OCI-LY3 (cell line): Measurements from ENCODE around the gene TENM4.

Source experiments
- H2AFZ ChIP-seq: fragments of 200-600, 300-600 bp; shearing (Covaris generic); 2 replicates; pipeline ENCODE4 v1.6.0; 2014; ENCODE audit warnings: antibody characterized with exemption, low read depth, low read length
- H3K27ac ChIP-seq: fragments of 200-600, 300-600 bp; sonication (generic); 2 replicates; pipeline ENCODE4 v1.5.1; 2014; ENCODE audit warnings: mild to moderate bottlenecking, low read length, moderate library complexity, mixed read lengths
- H3K27me3 ChIP-seq: fragments of 200-600, 300-600 bp; sonication (generic); 2 replicates; pipeline ENCODE4 v1.6.1; 2014; ENCODE audit warnings: low read depth, low read length, mixed read lengths
- H3K36me3 ChIP-seq: fragments of 200-600, 300-600 bp; sonication (generic); replicated peaks from 2 replicates; pipeline ENCODE3; 2014; ENCODE audit warnings: low read depth, low read length, mixed read lengths
- H3K4me1 ChIP-seq: fragments of 300-600, 200-600 bp; sonication (generic); 2 replicates; pipeline ENCODE4 v1.6.1; 2014; ENCODE audit warnings: low read length, mixed read lengths
- H3K4me2 ChIP-seq: fragments of 200-600, 300-600 bp; sonication (generic); 2 replicates; pipeline ENCODE4 v1.6.1; 2014; ENCODE audit warnings: low read length, mixed read lengths
- H3K4me3 ChIP-seq: fragments of 300-600, 200-600 bp; sonication (generic); 2 replicates; pipeline ENCODE4 v1.5.1; 2014; ENCODE audit warnings: antibody characterized with exemption, mild to moderate bottlenecking, low read length, moderate library complexity
- H3K79me2 ChIP-seq: fragments of 300-600, 200-600 bp; shearing (Covaris generic); 2 replicates; pipeline ENCODE4 v1.6.1; 2014; ENCODE audit warnings: mild to moderate bottlenecking, low read length, mixed read lengths
- H3K9ac ChIP-seq: fragments of 300-600, 200-600 bp; shearing (Covaris generic); 2 replicates; pipeline ENCODE4 v1.6.0; 2014; ENCODE audit warnings: mild to moderate bottlenecking, low read length, moderate library complexity
- H3K9me3 ChIP-seq: fragments of 200-600, 300-600 bp; shearing (Covaris generic); 2 replicates; pipeline ENCODE4 v1.6.1; 2014; ENCODE audit warnings: low read length, mixed read lengths; ENCODE audit not compliant: insufficient read depth
- H4K20me1 ChIP-seq: fragments of 200-600, 300-600 bp; sonication (generic); 2 replicates; pipeline ENCODE4 v1.6.1; 2016; ENCODE audit warnings: low read length, mixed read lengths; ENCODE audit not compliant: insufficient read depth
- CTCF ChIP-seq: fragments of 200-600, 300-600 bp; sonication (generic); IDR thresholded peaks from 2 replicates; pipeline ENCODE4 v1.5.1; 2014; ENCODE audit warnings: antibody characterized with exemption, low read length, low read depth
- EZH2phosphoT487 ChIP-seq: fragments of 200-600 bp; shearing (Covaris generic); IDR thresholded peaks from 2 replicates; pipeline ENCODE4 v1.6.1; 2018; ENCODE audit warnings: antibody characterized with exemption, mixed run types, low read depth

The TENM4 gene

DNA sequence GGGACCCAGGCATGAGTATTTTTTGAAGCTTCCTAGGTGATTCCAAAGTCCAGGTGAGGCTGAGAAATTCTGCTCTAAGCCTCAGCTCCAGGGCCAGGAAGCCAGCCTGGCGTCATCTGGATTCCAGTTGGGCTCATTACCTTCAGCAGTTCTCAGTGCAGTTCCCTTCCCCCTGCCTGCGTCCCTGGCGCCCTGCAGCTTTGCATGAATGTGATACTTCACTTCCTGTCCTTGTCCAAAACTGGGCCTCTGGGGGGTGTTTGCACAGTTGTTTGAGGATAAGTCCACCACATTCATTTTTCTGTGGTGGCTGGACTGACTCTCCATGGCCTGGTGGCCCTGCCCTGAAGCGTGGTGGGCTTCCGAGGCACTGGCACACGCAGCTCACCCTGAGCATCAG lies 98.1 kb downstream of the TENM4 start:
- Histone ChIP-seq H3K4me3 (no peak overlapping the region), H3K9me3 (no peaks in the 10 kb centered on the region), H3K9ac (no peak overlapping the region), H3K27ac (no peak overlapping the region), H3K27me3 (no peaks in the 10 kb centered on the region), H3K4me1 (no peaks in the 10 kb centered on the region), H4K20me1 (peaks cover 33% of the 10 kb centered on the region), H3K36me3 (no peaks in the 10 kb centered on the region), H2AFZ (no peak overlapping the region), H3K4me2 (no peak overlapping the region), H3K79me2 (no peaks in the 10 kb centered on the region)
- TF ChIP-seq EZH2phosphoT487 (no peak), CTCF (no peak)

DNA sequence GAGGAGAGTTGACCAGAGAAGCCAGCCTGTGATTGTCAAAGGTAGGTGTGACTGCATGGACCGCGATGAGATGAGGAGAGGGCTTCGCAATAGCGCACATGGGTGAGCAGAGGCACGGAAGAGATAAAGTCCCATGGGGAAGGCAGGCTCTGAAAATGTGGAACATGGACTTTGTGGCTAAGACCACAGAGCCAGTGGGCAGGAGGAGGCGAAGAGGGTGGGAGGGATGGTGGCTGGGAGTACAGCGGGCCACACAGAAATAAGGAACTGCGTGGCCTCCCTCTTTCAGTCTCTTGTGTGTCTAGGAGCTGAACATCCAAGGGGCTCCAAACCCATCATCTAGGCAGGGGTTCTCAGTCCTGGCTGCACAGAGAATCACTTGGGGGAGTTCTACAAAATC lies 98.6 kb downstream of the TENM4 start:
- TF ChIP-seq EZH2phosphoT487 (no peak), CTCF (no peak)
- Histone ChIP-seq H2AFZ (no peak overlapping the region), H3K4me2 (no peak overlapping the region)

GRCh38 chr11:79340535-79340934 lies 100.3 kb downstream of the TENM4 start:
- Histone ChIP-seq H3K4me3 (no peak overlapping the region), H4K20me1 (peaks cover 36% of the 10 kb centered on the region), H3K4me1 (no peaks in the 10 kb centered on the region), H3K27me3 (no peaks in the 10 kb centered on the region), H3K9me3 (no peaks in the 10 kb centered on the region), H3K36me3 (no peaks in the 10 kb centered on the region), H3K4me2 (no peak overlapping the region), H2AFZ (no peak overlapping the region), H3K9ac (no peak overlapping the region), H3K27ac (no peak overlapping the region), H3K79me2 (no peaks in the 10 kb centered on the region)
- TF ChIP-seq EZH2phosphoT487 (no peak), CTCF (no peak)

More for the DNA sequence above, 98.6 kb downstream of the TENM4 start:
- H3K79me2 ChIP-seq, result no peaks in the 10 kb centered on the region
- no peak overlapping the region for H3K4me3 ChIP-seq
- no peaks in the 10 kb centered on the region for H3K27me3 ChIP-seq
- H4K20me1 ChIP-seq, result peaks cover 30% of the 10 kb centered on the region
- no peak overlapping the region for H3K27ac ChIP-seq
- H3K4me1 ChIP-seq, result no peaks in the 10 kb centered on the region
- no peak overlapping the region for H3K9ac ChIP-seq
- H3K36me3 ChIP-seq, result no peaks in the 10 kb centered on the region
- H3K9me3 ChIP-seq, result no peaks in the 10 kb centered on the region

DNA sequence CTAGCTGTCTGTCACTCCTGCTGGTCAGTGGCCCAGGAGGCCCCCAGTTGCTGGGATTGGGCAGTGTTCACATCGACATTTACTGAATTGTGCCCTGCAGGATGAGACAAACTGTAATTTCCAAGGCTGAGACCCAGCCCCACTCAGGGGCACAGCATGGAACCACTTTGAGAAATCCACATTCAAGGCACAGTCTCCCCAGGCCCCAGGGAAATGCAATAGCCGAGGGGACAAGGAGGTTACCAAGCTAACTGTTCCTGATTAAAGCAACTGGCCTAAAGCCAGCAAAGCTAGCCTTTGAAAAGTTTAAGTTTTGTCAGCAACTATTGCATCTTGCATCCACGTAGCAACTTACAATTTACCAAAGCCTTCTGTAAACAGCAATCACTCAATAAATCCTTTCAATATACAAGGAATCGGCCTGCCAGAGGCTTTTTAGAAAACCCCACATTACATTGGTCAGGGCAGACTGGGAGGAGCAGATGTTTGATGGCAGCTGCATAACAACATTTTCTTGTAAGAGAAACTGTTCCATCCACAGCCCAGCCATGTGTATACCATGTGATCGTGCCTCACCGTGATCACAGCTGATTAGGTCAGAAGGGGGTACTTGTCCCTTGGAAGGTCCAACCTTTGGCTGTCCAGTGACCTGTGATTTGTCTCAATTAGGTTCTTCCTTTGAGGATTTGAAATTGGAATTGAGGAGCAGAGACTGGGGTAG lies 103.9 kb downstream of the TENM4 start:
- Histone ChIP-seq H2AFZ (no peak overlapping the region), H3K36me3 (no peaks in the 10 kb centered on the region), H3K4me2 (no peak overlapping the region), H3K79me2 (peaks cover 10% of the 10 kb centered on the region), H3K27ac (no peak overlapping the region), H4K20me1 (peaks cover 53% of the 10 kb centered on the region), H3K27me3 (no peaks in the 10 kb centered on the region), H3K9me3 (no peaks in the 10 kb centered on the region), H3K4me1 (no peaks in the 10 kb centered on the region), H3K4me3 (no peak overlapping the region), H3K9ac (no peak overlapping the region)
- no peak for TF ChIP-seq EZH2phosphoT487
- TF ChIP-seq CTCF, result no peak
